H9 (cell line): ENCODE data around the gene BZW1. TPM values are rescaled to one million over a fixed set of nuclear protein-coding genes. Genes with fewer than 3 reads are reported as not detected.

Experiments
- DNase-seq: peaks from one replicate; pipeline ENCODE4 v3.0.0-alpha.2; 2017
- H2AFZ ChIP-seq: one replicate; pipeline ENCODE4 v1.6.1; 2013; ENCODE audit warnings: mild to moderate bottlenecking, low read length, control low read depth, moderate library complexity
- H2AK5ac ChIP-seq: 2 replicates; pipeline ENCODE4 v1.6.1; 2013; ENCODE audit warnings: low read length, control low read depth, mixed read lengths; ENCODE audit not compliant: insufficient read length
- H2BK120ac ChIP-seq: one replicate; pipeline ENCODE4 v1.6.1; 2013; ENCODE audit warnings: low read depth, mild to moderate bottlenecking, low read length, control low read depth, inconsistent platforms; ENCODE audit not compliant: poor library complexity, severe bottlenecking
- H2BK12ac ChIP-seq: 2 replicates; pipeline ENCODE4 v1.6.1; 2013; ENCODE audit warnings: low read length, control low read depth, mixed read lengths, low read depth; ENCODE audit not compliant: insufficient read length
- H2BK15ac ChIP-seq: 2 replicates; pipeline ENCODE4 v1.6.1; 2013; ENCODE audit warnings: low read depth, low read length, control low read depth
- H2BK20ac ChIP-seq: one replicate; pipeline ENCODE4 v1.6.1; 2013; ENCODE audit warnings: low read depth, mild to moderate bottlenecking, low read length, control low read depth, inconsistent platforms; ENCODE audit not compliant: poor library complexity, severe bottlenecking
- H2BK5ac ChIP-seq: 2 replicates; pipeline ENCODE4 v1.6.1; 2013; ENCODE audit warnings: low read length, control low read depth, mixed read lengths; ENCODE audit not compliant: insufficient read length
- H3K14ac ChIP-seq: 2 replicates; pipeline ENCODE4 v1.6.1; 2013; ENCODE audit warnings: low read length, control low read depth; ENCODE audit not compliant: insufficient read depth
- H3K18ac ChIP-seq: 2 replicates; pipeline ENCODE4 v1.6.1; 2013; ENCODE audit warnings: low read depth, mild to moderate bottlenecking, mixed read lengths, low read length, control low read depth; ENCODE audit not compliant: insufficient read length
- H3K23ac ChIP-seq: 2 replicates; pipeline ENCODE4 v1.6.1; 2013; ENCODE audit warnings: low read length, control low read depth, mixed read lengths, low read depth; ENCODE audit not compliant: insufficient read length
- H3K23me2 ChIP-seq: 2 replicates; pipeline ENCODE4 v1.6.1; 2013; ENCODE audit warnings: low read depth, mild to moderate bottlenecking, mixed read lengths, low read length, control low read depth; ENCODE audit not compliant: insufficient read length, poor library complexity, severe bottlenecking
- H3K27ac ChIP-seq: 2 replicates; pipeline ENCODE4 v1.5.1; 2013; ENCODE audit warnings: low read length, control low read depth, mixed read lengths, low read depth; ENCODE audit not compliant: insufficient read length
- H3K27me3 ChIP-seq: 2 replicates; pipeline ENCODE4 v1.6.1; 2013; ENCODE audit warnings: low read length, control low read depth, inconsistent platforms; ENCODE audit not compliant: insufficient read depth
- H3K4ac ChIP-seq: 2 replicates; pipeline ENCODE4 v1.6.1; 2013; ENCODE audit warnings: low read depth, mild to moderate bottlenecking, control low read depth, inconsistent platforms, low read length, moderate library complexity
- H3K4me1 ChIP-seq: 2 replicates; pipeline ENCODE4 v1.6.1; 2013; ENCODE audit warnings: low read length, control low read depth, inconsistent platforms; ENCODE audit not compliant: insufficient read depth
- H3K4me2 ChIP-seq: 2 replicates; pipeline ENCODE4 v1.6.1; 2013; ENCODE audit warnings: low read length, control low read depth, mixed read lengths; ENCODE audit not compliant: insufficient read length, insufficient read depth
- H3K56ac ChIP-seq: 2 replicates; pipeline ENCODE4 v1.6.1; 2013; ENCODE audit warnings: low read depth, mild to moderate bottlenecking, mixed read lengths, low read length, control low read depth; ENCODE audit not compliant: insufficient read length
- H3K79me1 ChIP-seq: 2 replicates; pipeline ENCODE4 v1.6.1; 2013; ENCODE audit warnings: low read depth, mild to moderate bottlenecking, moderate library complexity, low read length, control low read depth, inconsistent platforms; ENCODE audit not compliant: insufficient read depth, poor library complexity, severe bottlenecking
- H3K79me2 ChIP-seq: 2 replicates; pipeline ENCODE4 v1.6.1; 2013; ENCODE audit warnings: low read length, control low read depth, inconsistent platforms; ENCODE audit not compliant: insufficient read depth
- H3K9ac ChIP-seq: 2 replicates; pipeline ENCODE4 v1.6.1; 2013; ENCODE audit warnings: low read length, control low read depth, mixed read lengths; ENCODE audit not compliant: insufficient read length; ENCODE audit errors: extremely low read depth
- H3K9me3 ChIP-seq: one replicate; pipeline ENCODE4 v1.6.1; 2013; ENCODE audit warnings: low read depth, low read length, inconsistent platforms; ENCODE audit not compliant: control insufficient read depth
- H3T11ph ChIP-seq: one replicate; pipeline ENCODE4 v1.6.1; 2013; ENCODE audit warnings: mild to moderate bottlenecking, low read length, control low read depth, inconsistent platforms
- H4K20me1 ChIP-seq: one replicate; pipeline ENCODE4 v1.6.1; 2013; ENCODE audit not compliant: control insufficient read depth, insufficient read length, insufficient read depth
- H4K5ac ChIP-seq: 2 replicates; pipeline ENCODE4 v1.6.1; 2013; ENCODE audit warnings: low read depth, mild to moderate bottlenecking, mixed read lengths, low read length, control low read depth; ENCODE audit not compliant: insufficient read length
- H4K8ac ChIP-seq: replicated peaks from 2 replicates; pipeline ENCODE4 v1.6.1; 2013; ENCODE audit warnings: low read length, control low read depth, mixed read lengths, low read depth; ENCODE audit not compliant: insufficient read length
- H4K91ac ChIP-seq: 2 replicates; pipeline ENCODE4 v1.6.1; 2013; ENCODE audit warnings: low read depth, mild to moderate bottlenecking, moderate library complexity, mixed read lengths, low read length, control low read depth; ENCODE audit not compliant: insufficient read length
- H3K27ac Mint-ChIP-seq, 3 experiments: 2 replicates in 2 of 3; 3 replicates in 1 of 3; pipeline ENCODE4 v1.8.0; 2020 to 2021; ENCODE audit warnings: mixed read lengths in 3 of 3, mild to moderate bottlenecking in 1 of 3, moderate library complexity in 1 of 3
- H3K27me3 Mint-ChIP-seq: 2 replicates; pipeline ENCODE4 v1.8.0; 2021; ENCODE audit warnings: low read depth, mild to moderate bottlenecking, moderate library complexity, mixed read lengths
- H3K36me3 Mint-ChIP-seq, 3 experiments: 2 replicates in 2 of 3; 3 replicates in 1 of 3; pipeline ENCODE4 v1.8.0; 2020 to 2021; ENCODE audit warnings: low read depth in 3 of 3, mixed read lengths in 3 of 3; ENCODE audit not compliant: insufficient read depth in 1 of 3
- H3K4me1 Mint-ChIP-seq, 2 experiments: 2 replicates each; pipeline ENCODE4 v1.8.0; 2020; ENCODE audit warnings: mixed read lengths in 2 of 2
- H3K4me3 Mint-ChIP-seq, 2 experiments: 2 replicates in 1 of 2; 3 replicates in 1 of 2; pipeline ENCODE4 v1.8.0; 2020 to 2021; ENCODE audit warnings: mild to moderate bottlenecking in 2 of 2, mixed read lengths in 2 of 2, moderate library complexity in 1 of 2
- H3K9me3 Mint-ChIP-seq, 2 experiments: 2 replicates in 1 of 2; 3 replicates in 1 of 2; pipeline ENCODE4 v1.8.0; 2020; ENCODE audit warnings: mild to moderate bottlenecking in 2 of 2, mixed read lengths in 2 of 2, moderate library complexity in 1 of 2
- total RNA-seq: library from RNA; stranded (reverse); gene quantifications from 2 replicates; pipeline ENCODE4 v1.2.1, GENCODE V29; 2021
- TF ChIP-seq, protein P1 (sequence below): fragments of 200-600 bp; sonication (generic); conservative IDR thresholded peaks from 3 replicates; pipeline ENCODE4 v1.8.0; 2021; ENCODE audit warnings: antibody characterized with exemption, mild to moderate bottlenecking

BZW1 gene
- total RNA-seq, 1 experiment from 2014 or later = 370 TPM

DNA sequence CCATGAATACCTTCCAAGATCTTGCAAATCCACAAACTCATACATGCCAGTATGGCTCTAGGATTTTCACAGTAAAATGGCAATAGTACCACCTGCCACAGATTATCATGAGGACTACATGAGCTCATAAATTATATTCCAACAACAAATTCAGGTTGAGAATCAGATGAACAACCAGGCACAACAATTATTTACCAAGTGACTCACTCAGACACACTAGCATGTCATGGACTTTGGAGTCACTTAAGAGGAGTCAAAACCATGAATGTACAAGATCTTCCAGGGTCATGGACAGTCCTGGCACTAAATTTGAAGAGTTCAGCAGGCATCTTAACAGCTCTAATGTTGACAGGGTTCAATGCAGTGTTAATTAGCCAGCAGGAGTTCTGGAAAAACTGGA lies 34.4 kb upstream of the BZW1 start:
- H3K4me3 Mint-ChIP-seq = no peak overlapping the region

More for the DNA sequence above, 34.4 kb upstream of the BZW1 start:
- Histone ChIP-seq H3T11ph (no peak overlapping the region), H4K91ac (no peak overlapping the region), H3K79me2 (no peaks in the 10 kb centered on the region), H3K9ac (no peak overlapping the region), H3K4me1 (no peaks in the 10 kb centered on the region), H3K9me3 (no peaks in the 10 kb centered on the region), H2BK120ac (no peak overlapping the region), H3K27me3 (no peaks in the 10 kb centered on the region), H3K4me2 (no peak overlapping the region), H2BK15ac (no peak overlapping the region), H3K18ac (no peak overlapping the region), H3K79me1 (no peaks in the 10 kb centered on the region), H3K23me2 (no peaks in the 10 kb centered on the region), H3K14ac (no peak overlapping the region), H4K20me1 (no peaks in the 10 kb centered on the region), H2BK20ac (no peak overlapping the region), H3K23ac (no peak overlapping the region), H2BK12ac (no peak overlapping the region), H4K8ac (no peak overlapping the region), H3K4ac (no peak overlapping the region), H3K56ac (no peak overlapping the region), H2AFZ (no peak overlapping the region), H3K27ac (no peak overlapping the region), H4K5ac (no peak overlapping the region), H2BK5ac (no peak overlapping the region), H2AK5ac (no peak overlapping the region)
- Mint-ChIP-seq H3K9me3 (peaks cover 9 to 10% of the 10 kb centered on the region in 2 experiments), H3K36me3 (peaks cover 0 to 9% (median 0%) of the 10 kb centered on the region in 3 experiments; a peak in 2 of 7 replicates), H3K27ac (no peak overlapping the region), H3K27me3 (peaks cover 4% of the 10 kb centered on the region; the same call in 1 of the 2 replicates), H3K4me1 (peaks cover 5 to 12% of the 10 kb centered on the region in 2 experiments)
- no peak for DNase-seq
- TF ChIP-seq, protein P1, sequence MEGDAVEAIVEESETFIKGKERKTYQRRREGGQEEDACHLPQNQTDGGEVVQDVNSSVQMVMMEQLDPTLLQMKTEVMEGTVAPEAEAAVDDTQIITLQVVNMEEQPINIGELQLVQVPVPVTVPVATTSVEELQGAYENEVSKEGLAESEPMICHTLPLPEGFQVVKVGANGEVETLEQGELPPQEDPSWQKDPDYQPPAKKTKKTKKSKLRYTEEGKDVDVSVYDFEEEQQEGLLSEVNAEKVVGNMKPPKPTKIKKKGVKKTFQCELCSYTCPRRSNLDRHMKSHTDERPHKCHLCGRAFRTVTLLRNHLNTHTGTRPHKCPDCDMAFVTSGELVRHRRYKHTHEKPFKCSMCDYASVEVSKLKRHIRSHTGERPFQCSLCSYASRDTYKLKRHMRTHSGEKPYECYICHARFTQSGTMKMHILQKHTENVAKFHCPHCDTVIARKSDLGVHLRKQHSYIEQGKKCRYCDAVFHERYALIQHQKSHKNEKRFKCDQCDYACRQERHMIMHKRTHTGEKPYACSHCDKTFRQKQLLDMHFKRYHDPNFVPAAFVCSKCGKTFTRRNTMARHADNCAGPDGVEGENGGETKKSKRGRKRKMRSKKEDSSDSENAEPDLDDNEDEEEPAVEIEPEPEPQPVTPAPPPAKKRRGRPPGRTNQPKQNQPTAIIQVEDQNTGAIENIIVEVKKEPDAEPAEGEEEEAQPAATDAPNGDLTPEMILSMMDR = no peak
